Measurements from ENCODE around the gene CAVIN2.

The CAVIN2 gene

DNA sequence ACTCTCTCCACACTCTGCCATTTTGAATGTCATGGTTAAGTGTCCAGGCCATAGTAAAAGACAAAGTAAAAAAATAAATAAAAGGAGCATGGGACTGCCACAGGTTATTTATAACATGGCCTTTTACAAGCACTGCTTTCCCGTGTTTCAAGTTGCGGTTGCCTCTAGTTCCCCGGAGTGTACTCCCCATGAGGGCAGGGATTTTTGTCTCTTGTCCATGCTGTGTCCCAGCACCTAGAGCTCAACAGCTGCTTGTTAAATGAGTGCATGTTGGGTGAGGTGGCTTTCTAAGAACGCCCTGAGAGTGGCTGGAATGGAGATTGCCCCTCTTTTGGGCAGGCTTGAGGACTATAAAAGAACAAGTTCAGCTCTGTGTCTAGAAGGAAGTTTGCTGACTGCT lies 8.4 kb downstream of the CAVIN2 start:
- DNase-seq: no peak

GRCh38 chr2:191836853-191837769 lies 9.8 kb downstream of the CAVIN2 start:
- no peak for DNase-seq

DNA sequence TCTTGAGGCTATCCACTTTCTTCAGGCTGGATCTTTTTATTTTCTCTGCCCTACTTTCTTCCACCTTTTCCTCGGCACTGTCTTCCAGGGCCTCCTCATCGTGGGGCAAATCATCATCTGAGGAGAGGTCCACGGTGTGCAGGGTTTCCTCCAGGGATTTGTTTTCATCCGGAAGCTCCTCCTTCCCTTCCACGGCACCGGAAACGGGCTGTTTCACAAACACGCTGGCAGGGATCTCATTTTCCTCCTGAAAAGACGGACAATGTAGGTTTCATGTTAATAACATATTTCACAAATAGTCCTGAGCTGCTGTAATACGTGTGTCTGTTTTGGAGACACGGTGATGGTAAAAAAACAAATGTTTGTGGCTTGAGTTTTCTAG lies 10.4 kb downstream of the CAVIN2 start:
- DNase-seq: no peak

- DNase-seq: no peak
Observed at GRCh38 chr2:191835539-191836350, 11.1 kb downstream of the CAVIN2 start.

- DNase-seq: no peak
Observed at GRCh38 chr2:191835100-191835499, 11.8 kb downstream of the CAVIN2 start.

DNA sequence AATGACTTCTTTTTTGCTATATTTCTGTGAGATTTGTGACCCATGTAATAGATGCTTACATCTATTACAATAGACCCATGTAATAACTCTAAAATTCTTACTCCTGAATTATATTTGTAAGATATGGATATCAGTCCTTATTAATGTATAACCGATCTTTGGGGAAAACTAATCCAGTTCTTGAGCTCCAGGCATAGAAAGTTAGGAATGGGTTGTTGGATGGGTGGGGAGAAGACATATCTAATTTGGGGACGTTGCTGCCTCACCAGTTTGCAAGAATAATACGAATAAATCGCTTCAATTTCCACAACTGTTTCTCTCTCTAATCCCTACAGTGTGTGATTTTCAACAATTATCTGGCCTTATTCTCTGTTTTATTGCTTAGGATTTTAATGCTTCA lies 13.5 kb downstream of the CAVIN2 start:
- no peak for DNase-seq

DNA sequence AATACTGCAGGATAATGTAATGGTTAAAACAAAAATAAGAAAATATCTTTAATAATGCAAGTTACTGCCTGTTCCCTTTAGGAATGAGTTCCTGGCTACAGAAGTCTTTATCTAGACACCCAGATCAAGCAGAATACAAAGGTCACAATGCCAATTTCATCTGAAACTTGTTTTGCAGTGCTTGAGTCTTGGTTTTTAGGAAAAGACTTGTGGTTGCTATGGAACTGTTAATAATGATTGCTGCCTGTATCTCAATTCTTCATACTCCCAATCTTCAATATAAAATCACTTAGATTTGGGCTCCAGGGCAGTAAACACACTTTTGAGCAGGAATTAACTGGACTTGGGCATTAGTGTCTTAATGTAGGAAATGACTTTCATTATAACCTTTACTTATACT lies 14.2 kb downstream of the CAVIN2 start:
- DNase-seq: no peak

DNA sequence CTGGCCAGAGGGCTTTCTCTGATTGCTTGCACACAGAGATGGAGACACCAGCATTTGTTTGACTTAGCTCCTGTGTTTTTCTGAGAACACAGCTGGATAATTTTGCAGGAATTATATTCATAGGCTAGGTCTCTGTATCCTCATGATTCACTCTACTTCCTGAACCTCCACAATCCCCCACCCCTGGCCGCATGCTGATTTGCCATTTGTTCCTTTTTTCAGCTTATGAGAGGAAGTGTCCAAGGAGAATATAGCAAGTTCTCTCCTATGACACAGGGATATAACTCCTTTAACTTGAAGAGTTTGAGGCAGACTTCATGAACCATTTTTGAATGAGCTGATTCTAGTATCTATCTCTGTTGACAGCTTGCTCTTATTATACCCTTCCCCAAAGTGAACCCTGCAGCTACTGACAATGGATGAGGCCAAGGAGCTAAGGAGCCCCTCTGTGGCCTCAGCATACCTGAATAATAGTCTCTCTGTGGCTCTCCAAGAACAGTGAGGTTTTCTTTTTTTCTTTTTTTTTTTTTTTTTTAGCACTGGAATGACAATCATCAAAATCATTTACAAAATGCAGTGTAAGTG lies 15.4 kb downstream of the CAVIN2 start:
- no peak for DNase-seq

GRCh38 chr2:191824398-191824797 lies 22.5 kb downstream of the CAVIN2 start:
- no peak for DNase-seq

GRCh38 chr2:191821078-191821477 lies 25.8 kb downstream of the CAVIN2 start:
- no peak for DNase-seq

DNA sequence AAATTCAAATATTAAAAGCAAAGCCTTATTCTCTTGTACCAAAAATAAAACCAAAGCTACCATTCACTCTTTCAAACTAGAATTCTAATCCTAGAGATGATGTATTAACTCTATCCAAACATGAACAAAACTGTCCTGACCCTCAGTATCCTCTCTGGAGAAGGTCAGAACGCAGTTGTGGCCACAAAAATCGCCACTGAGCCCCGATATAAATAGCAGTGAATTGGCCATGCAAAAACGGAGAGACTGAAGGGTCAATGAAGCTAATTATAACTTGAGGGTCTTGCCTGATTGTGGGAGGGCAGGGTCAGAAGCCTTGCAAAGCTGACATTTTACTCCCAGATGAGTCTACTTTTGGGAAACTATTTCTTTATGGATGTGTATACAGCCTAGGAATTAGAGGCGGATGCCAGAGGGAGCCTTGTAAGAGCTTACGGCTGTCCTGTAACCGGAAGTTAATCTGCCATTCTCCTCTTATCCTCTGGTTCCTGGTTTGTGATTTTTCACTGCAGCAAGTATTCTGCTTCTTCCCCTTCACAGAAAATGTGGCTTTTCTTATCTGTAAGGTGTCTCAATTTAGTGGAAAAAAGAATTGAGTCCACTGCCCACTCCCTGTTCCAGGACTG lies 28.1 kb downstream of the CAVIN2 start:
- no peak for DNase-seq

GRCh38 chr2:191818133-191818532 lies 28.8 kb downstream of the CAVIN2 start:
- no peak for DNase-seq

DNA sequence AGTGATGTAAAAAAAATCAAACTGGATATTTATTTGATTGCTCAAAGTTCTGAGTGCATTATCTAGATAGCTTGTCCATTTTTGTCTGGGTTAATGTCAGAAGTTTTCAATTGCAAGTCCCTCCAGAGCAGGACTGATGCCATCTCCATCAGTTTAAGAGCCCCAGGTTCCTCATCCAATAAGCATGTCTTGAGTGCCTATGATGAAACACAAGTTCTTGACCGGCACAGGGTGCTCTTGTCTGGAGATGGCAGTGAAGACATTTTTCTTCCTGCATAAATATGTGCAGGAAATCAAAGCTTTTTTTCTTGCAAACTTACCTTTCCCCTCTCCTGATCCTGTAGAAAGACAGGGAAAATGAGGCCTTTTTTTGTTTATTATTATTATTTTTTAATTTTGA lies 31.9 kb downstream of the CAVIN2 start:
- DNase-seq: no peak

DNA sequence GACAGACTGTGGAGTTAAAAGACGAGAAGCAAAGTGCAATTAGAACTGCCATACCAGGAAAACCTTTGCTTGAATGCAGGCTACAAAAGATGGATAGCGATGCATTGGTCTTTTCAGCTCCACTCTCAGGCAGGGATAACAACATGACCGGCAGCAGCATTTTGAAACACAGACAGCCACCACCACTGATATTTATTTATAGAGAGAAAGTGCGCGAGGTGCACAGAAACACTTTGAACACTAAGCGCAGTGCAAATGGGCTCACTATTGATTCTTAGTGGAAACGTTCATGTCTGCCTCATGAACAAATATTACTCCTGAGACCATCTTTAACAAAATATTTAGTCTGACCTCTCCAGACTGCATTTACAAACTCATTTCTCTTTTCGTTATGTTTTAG lies 32.9 kb downstream of the CAVIN2 start:
- no peak for DNase-seq

- peak; percentile 30 for DNase-seq
Observed at GRCh38 chr2:191811807-191812602, 34.9 kb downstream of the CAVIN2 start.

GRCh38 chr2:191806396-191806795 lies 40.5 kb downstream of the CAVIN2 start:
- no peak for DNase-seq

DNA sequence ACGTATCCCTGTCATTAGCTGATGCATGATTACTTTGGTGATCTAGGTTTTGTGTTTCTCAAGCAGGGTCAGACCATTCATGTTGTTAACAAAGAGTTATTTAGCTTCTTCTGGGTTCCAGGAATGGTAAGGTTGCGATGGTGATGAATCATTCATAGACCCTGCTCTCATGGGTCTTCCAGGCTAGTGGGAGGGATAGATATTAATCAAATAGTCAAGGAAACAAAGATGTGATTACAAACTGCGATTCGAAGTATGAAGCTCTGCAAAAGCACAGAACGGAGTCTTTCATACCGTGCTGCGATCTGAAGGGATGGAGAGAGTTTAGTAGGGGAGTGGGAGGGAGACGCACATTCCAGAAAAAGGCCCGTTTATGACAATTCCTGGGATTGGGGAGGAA lies 42.1 kb downstream of the CAVIN2 start:
- DNase-seq: no peak

GRCh38 chr2:191803007-191803406 lies 43.9 kb downstream of the CAVIN2 start:
- DNase-seq: no peak

DNA sequence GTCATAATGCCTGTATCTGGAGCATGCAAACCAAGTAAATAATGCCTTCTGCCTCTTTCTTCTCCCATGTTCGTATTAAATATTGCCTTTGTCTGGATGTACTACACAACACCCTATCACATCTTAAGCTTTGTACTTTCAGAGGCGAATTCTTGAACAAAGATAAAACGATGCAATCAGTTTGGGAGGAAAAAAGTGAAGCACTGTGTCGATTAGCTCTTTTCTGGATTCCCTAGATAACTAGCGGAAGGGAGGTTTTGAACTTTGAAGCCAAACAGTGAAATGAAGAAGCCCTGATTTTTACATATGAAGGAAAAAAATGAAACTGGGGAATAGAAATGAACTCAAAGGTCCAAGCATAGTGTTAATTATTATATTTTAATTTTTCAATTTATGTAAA lies 44.7 kb downstream of the CAVIN2 start:
- DNase-seq: no peak

GRCh38 chr2:191800874-191801273 lies 46.0 kb downstream of the CAVIN2 start:
- DNase-seq: no peak

DNA sequence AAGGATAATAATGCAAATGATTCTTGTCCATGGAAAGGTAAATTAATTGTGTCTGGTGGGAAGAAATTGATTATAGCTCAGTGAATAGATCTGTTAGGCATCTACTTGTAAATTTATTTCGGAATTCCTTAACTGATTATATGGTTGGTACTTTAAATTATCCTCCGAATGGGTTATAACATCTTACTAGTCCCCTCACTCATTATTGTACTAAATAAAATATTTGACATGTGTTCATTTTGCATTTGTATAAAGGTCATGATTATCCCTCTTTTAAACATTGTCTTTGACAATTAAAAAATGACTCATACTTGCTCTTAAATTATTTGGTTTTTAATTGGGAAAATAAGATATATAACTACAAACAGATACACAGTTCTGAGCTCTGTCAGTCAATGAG lies 47.4 kb downstream of the CAVIN2 start:
- no peak for DNase-seq
